ENCODE measurements around the gene PANX2.
"Not testable (repeated sequence)": the region's sequence is repeated elsewhere in the genome, so short reads cannot be mapped to it uniquely, and the experiment has no call there.

The PANX2 gene

DNA sequence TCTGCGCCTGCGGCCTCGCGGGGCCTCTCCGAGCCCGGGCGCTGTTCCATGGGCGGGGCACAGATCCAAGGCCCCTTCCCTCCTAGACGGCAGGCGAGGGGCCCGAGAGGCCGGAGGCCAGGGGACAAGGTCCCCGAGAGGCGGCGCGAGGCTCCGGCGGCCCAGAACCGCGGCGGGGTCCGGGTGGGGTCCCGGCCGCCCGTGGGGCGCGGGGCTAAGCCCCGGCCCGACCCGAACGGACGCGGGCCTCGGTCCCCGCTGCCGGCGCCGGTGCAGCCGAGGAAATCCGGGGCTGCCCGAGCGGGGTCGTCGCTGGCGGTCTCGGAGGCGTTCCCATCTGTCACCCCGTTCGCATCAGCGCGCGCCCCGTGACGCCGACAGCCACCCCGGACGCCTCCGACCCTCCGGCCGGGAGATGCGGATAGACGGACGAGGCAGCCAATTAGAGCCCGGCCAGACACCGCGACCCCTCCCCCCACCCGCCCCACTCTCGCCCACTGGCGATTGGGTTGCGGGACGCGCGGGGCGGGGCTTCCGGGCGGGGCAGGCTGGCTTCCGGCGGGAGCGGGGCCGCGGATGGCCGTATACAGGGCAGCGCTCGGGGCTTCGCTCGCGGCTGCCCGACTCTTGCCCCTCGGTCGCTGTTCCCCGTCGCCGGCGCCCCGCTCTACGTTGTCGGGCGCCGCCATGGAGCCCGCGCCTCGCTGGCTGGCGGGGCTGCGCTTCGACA, 30.1 kb downstream of the PANX2 start, which contains the start of gene SELENOO:
Gene SELENOO, plus strand, starts transcription at position 551 of the 730 bp plus-strand sequence. Its CDS starts 26 bp downstream, at position 577.
- peak; percentile 24 for DNase-seq

DNA sequence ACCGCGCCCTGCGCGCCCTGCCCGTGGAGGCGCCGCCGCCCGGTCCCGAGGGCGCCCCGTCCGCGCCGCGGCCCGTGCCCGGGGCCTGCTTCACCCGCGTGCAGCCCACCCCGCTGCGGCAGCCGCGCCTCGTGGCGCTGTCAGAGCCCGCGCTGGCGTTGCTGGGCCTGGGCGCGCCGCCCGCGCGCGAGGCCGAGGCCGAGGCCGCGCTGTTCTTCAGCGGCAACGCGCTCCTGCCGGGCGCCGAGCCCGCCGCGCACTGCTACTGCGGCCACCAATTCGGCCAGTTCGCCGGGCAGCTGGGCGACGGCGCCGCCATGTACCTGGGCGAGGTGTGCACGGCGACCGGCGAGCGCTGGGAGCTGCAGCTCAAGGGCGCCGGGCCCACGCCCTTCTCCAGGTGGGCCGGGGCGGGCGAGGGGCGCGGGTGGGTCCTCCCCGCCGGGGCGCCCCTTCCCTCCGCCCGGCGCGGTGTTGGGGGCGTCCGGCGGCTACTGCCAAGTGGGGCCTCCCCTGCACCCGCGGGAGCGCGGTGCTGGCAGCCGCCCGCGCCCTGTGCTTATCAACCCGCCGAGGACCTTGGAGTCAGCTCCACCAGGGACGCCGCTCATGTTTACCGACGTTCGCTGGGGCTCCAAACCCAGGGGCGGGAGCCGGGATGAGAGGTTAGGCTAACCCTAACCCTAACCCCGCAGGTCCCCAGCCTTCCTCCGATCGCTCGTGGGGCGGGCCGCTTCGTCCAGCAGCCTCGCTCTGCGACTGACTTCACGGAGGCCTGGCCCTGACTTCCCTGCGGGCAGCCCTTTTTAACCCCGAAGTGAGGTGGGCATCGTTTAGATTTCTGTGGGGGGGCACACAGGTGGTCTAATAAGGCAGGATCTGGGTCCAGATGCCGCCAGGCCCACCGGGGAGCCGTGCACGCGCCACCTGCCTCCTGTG, 30.9 kb downstream of the PANX2 start:
- DNase-seq: no peak

DNA sequence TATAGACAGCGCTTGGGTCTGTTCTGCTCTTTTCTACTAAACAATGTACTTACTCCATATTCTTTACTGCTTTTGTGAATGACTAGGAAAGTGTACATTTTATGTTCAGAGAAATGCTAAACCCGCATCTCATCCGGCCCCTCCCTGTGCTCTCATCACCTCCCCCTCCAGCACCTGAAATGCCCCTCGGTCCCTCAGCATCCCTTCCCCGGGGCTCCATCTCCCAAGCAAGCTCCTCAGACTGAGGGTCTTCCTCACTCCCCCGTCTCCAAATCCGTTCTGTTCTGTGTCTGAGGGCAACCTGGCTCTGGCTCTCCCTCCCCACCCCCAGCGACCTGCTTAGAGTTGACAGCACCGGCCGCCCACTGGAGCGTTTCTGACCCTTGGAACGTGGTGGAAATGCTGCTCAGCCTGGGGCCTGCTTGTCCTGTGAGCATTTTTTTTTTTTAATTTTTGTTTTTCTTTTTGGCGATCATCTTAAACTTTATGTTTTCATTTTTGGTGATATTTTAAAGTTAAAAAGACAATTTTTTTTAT, 31.7 kb downstream of the PANX2 start:
- DNase-seq: no peak

DNA sequence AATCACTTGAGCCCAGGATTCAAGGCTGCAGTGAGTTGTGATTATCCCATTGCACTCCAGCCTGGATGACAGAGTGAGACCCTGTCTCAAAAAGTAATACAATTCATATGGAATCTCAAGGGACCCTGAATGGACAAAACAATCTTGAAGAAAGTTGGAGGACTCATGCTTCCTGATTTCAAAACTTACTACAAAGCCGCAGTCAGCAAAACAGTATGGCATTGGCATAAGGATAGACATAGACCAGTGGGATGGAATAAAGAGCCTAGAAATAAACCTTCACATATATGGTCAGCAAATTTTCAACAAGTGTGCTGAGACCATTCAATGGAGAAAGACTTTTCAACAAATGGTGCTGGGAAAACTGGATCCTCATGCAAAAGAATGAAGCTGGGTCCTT, 32.8 kb downstream of the PANX2 start:
- DNase-seq: no peak

DNA sequence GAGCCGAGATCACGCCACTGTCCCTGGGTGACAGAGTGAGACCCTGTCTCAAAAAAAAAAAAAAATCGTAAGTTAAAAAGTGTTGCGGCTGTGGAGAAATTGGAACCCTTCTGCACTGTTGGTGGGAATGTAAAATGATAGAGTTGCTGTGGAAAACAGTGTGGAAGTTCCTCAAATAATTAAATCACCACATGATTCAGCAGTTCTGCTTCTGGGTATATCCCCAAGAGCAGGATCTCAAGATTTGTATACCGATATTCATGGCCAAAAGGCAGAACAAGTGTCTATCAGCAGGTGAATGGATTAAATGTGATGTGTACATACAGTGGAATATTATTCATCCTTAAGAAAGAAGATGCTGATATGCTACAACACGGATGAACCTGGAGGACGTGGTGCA, 34.0 kb downstream of the PANX2 start:
- no peak for DNase-seq

DNA sequence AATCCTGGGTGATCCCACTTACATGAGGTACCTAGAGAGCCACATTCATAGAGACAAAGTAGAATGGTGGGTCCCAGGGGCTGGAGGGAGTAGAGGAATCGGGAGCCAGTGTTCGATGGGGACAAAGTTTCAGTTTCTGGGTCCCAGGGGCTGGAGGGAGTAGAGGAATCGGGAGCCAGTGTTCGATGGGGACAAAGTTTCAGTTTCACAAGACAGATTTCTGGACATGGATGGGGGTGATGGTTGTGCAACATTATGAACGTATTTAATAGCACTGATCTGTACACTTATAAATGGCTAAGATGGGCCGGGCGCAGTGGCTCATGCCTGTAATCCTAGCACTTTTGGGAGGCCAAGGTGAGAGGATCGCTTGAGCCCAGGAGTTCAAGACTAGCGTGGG, 34.5 kb downstream of the PANX2 start:
- not testable (repeated sequence) for DNase-seq

DNA sequence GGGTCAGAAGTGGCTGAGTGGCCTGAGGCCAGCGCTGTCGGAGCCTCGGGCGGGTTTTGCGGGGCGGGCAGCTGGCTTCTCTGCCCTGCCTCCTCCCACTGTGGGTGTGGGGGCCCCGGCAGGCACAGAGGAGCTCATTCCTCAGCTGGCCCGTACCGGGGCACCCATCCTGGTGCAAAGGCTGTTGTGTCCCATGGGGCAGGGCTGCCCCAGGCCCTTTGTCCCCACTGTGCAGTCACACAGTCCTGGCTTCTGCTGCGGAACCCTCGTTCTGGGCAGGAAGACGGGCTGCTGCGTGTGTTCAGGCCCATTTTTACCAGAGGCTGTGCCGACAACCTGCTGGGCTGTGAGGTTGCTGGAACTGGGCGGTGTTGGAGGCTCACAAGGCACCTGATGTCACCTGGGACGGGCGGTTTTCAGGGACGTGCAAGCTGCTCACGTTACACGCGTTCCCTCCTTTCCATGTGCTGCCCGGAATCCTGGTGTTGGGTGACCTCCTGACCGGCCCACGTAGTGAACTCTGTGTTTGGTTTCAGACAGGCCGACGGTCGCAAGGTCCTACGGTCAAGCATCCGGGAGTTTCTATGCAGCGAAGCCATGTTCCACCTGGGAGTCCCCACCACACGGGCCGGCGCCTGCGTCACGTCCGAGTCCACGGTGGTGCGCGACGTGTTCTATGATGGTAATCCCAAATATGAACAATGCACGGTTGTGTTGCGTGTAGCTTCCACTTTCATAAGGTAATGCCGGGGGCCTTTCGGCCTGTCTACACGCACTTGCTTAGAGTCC, 35.4 kb downstream of the PANX2 start:
- DNase-seq: no peak

DNA sequence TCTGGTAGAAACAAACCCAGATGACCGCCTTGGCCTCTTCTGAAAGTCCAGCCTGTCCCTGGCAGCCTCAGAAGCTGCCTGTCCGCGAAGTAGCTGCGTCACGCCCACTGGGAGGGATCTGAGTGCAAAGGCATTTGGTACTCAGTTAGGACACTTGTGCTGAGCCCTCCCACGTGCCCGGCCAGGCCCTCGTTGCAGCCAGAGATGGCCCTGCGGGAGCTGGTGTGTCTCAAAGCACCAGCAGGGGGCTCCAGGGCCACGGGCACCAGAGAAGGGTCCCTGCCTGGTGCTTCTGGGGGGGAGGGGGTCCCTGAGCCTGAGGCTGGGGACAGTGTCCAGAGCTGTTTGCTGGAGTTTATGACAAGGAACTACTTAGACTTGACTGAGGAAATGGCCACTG, 36.1 kb downstream of the PANX2 start:
- no peak for DNase-seq

DNA sequence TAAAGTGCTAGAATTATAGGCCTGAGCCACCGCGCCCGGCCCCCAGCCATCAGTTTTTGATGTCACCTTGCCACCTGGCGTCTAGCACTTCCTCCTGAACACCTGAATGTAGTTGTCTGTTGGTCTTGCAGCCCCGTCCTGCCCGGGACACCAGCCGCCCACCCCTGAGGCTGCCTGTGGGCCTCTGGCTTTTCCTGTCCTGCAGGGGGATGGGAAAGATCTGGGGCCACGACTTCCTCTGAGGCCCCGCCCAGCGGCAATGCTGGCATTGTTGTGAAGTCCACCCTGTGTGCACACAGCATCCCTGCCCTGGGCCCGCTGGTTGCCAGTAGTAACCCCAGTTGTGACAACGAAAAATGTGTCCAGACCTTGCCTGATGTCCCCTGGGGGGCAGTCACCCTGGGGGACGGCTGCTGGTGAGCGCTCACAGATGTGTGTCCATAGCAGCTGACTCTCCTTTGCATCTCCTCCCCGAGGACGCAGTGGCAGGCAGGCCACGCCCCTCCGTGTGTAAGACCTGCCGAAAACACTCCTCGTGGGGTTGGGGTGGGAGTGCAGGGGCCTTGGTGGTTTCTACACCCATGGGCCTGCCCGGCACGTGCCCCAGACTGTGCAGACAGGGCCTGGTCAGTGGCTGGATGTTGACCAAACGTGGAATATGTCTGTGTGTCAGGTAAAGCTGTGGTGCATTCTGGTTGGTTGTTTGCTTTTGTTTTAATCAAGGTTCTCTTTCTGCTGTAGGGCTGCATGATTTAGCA, 37.0 kb downstream of the PANX2 start:
- no peak for DNase-seq

DNA sequence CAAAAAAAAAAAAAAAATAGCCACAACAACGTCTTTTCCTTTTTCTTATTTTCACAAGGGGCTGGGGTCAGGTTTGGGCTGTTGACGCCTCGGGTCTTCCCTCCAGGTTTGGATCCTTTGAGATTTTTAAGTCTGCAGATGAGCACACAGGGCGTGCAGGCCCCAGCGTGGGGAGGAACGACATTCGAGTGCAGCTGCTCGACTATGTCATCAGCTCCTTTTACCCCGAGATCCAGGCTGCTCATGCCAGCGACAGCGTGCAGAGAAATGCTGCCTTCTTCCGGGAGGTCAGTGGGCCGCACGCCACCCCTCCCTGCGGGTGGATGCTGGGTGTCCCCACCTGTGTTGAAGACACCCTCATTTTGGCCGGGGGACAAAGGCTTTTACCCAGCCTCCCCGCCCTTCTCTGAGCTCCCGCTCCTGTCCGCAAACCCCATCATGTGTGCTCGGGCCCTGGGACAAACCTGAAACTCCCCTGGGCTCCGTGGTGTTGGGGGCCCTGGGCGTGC, 38.0 kb downstream of the PANX2 start:
- DNase-seq: no peak

DNA sequence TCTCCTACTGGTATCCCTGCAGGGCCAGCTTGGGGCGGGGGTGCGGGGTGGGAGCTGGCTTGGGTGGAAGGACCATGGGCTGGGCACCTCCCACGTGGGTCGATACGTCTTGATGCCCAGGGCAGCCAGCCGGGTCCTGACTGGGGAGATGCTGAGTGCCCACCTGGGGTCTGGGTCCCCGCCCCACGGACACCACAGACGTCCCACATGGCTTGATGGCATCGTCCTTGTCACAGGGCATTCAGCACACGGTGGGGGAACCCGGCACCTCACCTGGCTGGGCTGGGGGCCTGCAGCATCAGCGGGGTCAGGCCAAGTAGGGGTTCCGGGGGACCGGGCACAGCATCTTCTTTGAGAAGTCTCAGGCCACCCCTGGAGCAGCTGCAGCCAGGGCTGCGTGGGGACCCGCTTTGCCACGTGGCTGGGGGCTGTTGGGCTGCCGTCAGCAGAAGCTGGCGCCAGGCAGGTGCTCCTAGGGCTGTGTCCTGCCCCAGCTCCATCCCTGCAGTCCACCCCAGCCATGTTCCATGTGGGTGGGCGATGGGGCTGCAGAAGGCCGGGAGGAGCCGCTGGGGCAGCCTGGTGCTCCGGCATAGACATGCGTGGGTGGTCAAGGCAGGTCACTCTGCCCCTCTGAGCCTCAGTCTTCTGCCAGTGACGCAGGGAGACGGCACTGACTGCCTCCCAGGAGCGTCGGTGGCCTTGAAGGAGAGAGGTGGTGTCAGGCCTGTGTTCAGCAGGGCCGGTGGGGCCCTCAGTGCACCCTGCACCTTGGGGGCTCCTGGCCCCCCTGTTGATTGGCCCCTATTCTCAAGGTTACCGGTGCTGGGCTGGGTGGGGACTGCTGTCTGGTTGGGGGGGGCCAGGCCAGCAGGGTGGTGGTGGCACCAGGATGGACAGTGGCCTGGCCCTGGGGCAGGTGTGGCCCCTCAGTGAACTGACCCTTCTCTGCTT, 38.7 kb downstream of the PANX2 start:
- no peak for DNase-seq

DNA sequence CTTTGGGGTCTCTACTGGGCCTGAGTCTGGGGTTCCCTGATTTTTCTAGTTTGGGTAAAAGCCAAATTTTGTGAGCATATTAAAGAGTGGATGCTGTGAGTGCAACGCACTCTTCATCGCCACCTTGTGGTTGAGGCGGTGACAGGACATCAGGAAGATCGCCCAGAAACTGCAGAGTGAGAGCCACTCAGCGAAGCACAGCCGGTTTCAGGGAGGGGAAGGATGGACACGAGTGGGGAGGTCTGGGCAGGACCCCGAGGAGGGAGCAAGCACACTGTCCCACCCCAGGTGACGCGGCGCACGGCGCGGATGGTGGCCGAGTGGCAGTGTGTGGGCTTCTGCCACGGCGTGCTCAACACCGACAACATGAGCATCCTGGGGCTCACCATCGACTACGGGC, 39.4 kb downstream of the PANX2 start:
- DNase-seq: no peak

DNA sequence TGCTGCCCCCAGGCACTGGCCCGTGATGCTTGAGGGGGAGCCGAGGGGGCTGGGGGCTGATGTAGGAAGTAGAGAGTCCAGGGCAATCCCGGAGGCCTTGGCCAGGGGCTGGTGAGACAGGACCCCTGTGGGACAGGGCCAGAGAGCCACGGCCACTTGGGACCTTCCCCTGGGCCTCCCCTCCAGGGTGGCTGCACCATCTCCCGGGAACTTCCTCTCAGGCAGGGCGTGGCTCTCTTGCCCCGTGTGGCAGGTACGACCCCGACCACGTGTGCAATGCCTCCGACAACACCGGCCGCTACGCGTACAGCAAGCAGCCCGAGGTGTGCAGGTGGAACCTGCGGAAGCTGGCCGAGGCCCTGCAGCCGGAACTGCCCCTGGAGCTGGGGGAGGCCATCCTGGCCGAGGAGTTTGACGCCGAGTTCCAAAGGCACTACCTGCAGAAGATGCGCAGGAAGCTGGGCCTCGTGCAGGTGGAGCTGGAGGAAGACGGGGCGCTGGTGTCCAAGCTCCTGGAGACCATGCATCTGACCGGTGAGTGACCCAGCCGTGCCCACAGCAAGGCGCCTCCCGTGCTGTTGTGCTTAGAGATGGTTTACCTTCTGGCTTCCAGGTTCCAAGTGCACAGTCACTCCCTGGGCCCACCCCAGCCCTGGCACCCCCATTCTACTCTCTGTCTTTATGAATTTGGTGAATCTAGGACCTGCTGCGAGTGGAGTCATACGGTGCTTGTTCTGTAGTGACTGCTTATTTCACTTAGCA, 40.0 kb downstream of the PANX2 start:
- DNase-seq: no peak

DNA sequence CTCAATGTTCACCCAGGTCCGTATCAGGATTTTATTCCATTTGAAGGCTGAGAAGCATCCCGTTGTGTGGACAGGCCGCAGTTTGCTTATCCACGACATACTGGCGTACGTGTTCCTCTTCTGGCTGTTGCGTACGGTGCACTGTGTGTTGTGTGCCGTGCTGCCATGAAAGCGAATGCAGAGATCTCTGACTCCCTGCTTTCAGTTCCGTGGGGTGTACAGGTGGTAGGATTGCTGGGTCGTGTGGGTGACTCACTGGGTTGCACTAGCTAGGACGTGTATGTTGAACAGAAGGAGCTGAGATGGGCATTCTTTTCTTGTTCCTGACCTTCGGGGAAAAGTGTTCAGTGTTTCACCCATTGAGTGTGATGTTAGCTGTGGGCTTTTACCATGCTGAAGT, 40.6 kb downstream of the PANX2 start:
- no peak for DNase-seq

DNA sequence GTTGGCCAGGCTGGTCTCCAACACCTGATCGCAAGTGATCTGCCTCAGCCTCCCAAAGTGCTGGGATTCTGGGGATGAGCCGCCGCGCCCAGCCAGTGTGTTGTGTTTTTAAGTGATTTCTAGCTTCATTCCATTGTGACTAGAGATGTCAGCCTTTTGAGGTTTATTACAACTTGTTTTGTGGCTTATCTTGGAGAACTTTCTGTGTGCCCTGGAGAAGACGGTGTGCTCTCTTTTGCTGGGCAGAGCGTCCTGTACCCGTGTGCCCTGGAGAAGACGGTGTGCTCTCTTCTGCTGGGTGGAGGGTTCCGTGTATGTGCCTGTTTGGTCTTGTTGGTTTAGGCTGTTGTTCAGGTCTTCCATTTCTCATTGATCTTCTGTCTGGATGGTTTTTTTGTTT, 42.7 kb downstream of the PANX2 start:
- DNase-seq: no peak

DNA sequence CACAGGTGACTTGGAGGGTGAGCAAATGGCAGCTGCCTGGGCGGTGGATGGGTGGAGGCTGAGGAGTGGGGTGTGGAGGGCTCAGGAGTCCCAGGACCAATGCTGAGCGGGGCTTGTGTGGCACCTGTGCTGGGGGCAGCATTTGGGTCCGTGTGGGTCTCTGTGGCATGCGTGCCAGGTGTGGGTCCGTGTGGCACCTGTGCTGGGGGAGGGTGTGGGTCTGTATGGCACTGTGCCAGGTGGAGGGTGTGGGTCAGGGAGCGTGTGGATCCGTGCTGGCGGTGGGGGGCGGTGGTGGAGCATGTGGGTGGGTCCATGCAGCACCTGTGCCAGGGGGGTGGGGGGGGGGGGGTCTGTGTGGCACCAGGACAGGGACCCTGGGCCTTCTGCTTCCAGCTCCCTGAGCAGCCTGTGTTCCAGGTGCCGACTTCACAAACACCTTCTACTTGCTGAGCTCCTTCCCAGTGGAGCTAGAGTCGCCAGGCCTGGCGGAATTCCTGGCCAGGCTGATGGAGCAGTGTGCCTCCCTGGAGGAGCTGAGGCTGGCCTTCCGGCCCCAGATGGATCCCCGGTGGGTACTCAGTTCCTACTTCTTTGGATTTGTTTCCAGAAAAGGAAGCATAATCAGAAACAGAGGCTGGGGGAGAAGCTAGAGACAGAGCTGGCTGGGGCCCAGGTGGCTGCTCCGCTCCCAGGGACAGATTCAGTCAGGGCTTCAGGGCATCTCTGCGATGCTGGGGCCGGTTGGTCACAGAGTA, 44.9 kb downstream of the PANX2 start:
- DNase-seq: no peak

DNA sequence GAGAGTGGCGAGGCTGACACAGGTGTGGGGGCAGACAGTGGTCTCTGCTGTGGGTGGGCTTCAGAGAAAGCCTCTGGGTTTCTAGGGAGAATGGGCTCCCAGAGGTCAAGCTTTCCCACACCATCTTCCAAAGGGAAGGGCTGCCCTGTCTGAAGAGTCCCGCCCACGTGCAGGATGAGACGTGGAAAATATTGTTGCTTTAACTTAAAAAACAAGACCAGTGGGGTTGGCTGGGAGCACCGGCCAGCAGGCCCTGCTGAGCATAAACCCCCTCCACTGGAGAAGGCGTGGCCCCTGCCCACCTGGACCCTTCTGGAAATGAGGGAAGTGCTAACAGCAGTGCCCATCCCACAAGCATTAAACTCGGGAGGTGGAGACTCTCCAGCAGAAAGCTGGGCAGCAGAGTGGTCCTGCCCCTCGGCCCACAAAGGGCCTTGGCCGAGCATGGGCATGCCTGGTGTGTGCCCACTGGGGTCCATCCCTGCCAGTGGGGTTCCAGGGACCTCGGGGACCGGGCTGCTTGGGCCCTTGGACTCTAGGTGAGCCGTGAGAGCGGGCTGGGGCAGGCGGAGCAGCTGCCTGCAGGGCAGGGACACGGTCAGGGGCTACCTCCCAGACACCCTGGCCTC, 45.6 kb downstream of the PANX2 start:
- no peak for DNase-seq

DNA sequence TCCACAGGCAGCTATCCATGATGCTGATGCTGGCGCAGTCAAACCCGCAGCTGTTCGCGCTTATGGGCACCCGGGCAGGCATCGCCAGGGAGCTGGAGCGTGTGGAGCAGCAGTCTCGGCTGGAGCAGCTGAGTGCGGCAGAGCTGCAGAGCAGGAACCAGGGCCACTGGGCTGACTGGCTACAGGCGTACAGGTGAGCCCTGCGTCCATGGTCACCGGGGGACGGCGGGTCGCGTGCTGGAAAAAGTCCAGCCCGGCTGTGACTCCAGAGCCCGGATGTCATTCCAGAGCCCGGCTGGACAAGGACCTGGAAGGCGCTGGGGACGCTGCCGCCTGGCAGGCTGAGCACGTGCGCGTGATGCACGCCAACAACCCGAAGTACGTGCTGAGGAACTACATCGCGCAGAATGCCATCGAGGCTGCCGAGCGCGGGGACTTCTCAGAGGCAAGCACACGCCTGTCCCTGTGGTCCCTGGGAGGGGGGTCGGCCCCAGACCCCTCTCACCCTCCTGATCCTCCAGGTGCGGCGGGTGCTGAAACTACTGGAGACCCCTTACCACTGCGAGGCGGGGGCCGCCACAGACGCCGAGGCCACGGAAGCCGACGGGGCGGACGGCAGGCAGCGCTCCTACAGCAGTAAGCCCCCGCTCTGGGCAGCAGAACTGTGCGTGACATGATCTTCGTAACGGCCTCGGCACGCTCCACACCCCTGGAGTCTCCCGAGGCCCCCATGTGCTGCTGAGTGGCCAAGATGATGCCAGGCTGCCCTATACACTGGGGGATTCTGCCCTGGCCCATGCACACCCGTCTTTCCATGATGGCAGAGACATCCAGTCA, 46.4 kb downstream of the PANX2 start:
- DNase-seq: no peak
